SK-N-SH (cell line): ENCODE measurements around the gene TREM1. TPM values are rescaled to one million over a fixed set of nuclear protein-coding genes. Genes with fewer than 3 reads are reported as not detected.

Source experiments
- CTCF ChIA-PET: fragments of 300-600, 350-600 bp; formaldehyde crosslinking; extraction: SDS; loops from one replicate; lab custom pipeline; 2021; lab: Yijun Ruan, JAX
- POLR2A ChIA-PET: fragments of 350-600 bp; sonication (Branson Sonifier 250); formaldehyde crosslinking; extraction: SDS; loops from one replicate; lab custom pipeline; 2020; ENCODE audit warnings: antibody characterized with exemption, inconsistent platforms; lab: Yijun Ruan, JAX
- DNase-seq: peaks from one replicate; pipeline ENCODE4 v3.0.0; 2012
- H2AFZ ChIP-seq: fragments of 200-600 bp; sonication (generic); 2 replicates; pipeline ENCODE4 v1.8.1; 2016; ENCODE audit warnings: antibody characterized with exemption, mild to moderate bottlenecking, low read depth
- H3F3A ChIP-seq: fragments of 200-600 bp; sonication (generic); replicated peaks from 2 replicates; pipeline ENCODE3; 2016; ENCODE audit warnings: antibody characterized with exemption, mild to moderate bottlenecking; ENCODE audit not compliant: insufficient read depth
- H3K27ac ChIP-seq, 2 experiments: fragments of 200-500 bp in 1 of 2; fragments of 200-600 bp in 1 of 2; sonication (Bioruptor generic) in 1 of 2; sonication (generic), shearing (Covaris generic) in 1 of 2; 2 replicates each; pipeline versions ENCODE4 v1.5.1 to v1.6.1; 2014 to 2016; ENCODE audit warnings: low read depth in 2 of 2, inconsistent platforms in 1 of 2, low read length in 1 of 2, mild to moderate bottlenecking in 1 of 2, mixed read lengths in 1 of 2
- H3K27me3 ChIP-seq: fragments of 200-600 bp; sonication (generic), shearing (Covaris generic); 2 replicates; pipeline ENCODE4 v1.6.1; 2016; ENCODE audit warnings: mixed run types; ENCODE audit not compliant: insufficient read depth
- H3K36me3 ChIP-seq, 2 experiments: fragments of 200-500 bp in 1 of 2; fragments of 200-600 bp in 1 of 2; sonication (Bioruptor generic) in 1 of 2; sonication (generic) in 1 of 2; replicated peaks in 1 of 2; 2 replicates each; pipeline versions ENCODE3 to v1.5.1; 2014 to 2016; ENCODE audit warnings: low read length in 1 of 2, mild to moderate bottlenecking in 1 of 2; ENCODE audit not compliant: insufficient read depth in 2 of 2, control insufficient read depth in 1 of 2
- H3K4me1 ChIP-seq, 2 experiments: fragments of 200-500 bp in 1 of 2; fragments of 200-600 bp in 1 of 2; sonication (Bioruptor generic) in 1 of 2; sonication (generic), shearing (Covaris generic) in 1 of 2; 2 replicates each; pipeline versions ENCODE4 v1.5.1 to v1.6.1; 2014 to 2016; ENCODE audit warnings: low read depth in 1 of 2, low read length in 1 of 2, mixed run types in 1 of 2; ENCODE audit not compliant: insufficient read depth in 2 of 2, control insufficient read depth in 1 of 2
- H3K4me2 ChIP-seq: fragments of 200-600 bp; sonication (generic), shearing (Covaris generic); 2 replicates; pipeline ENCODE4 v1.6.1; 2017; ENCODE audit warnings: mixed run types
- H3K4me3 ChIP-seq, 2 experiments: fragments of 200-500 bp in 1 of 2; fragments of 200-600 bp in 1 of 2; sonication (Bioruptor generic) in 1 of 2; sonication (generic), shearing (Covaris generic) in 1 of 2; 2 replicates each; pipeline versions ENCODE4 v1.5.1 to v1.8.1; 2014 to 2016; ENCODE audit warnings: low read depth in 2 of 2, inconsistent platforms in 1 of 2, low read length in 1 of 2, mild to moderate bottlenecking in 1 of 2, mixed read lengths in 1 of 2, moderate library complexity in 1 of 2
- H3K79me2 ChIP-seq: fragments of 200-600 bp; sonication (generic); 2 replicates; pipeline ENCODE4 v1.8.1; 2017; ENCODE audit warnings: mild to moderate bottlenecking; ENCODE audit not compliant: insufficient read depth
- H3K9ac ChIP-seq: fragments of 200-600 bp; sonication (generic); 2 replicates; pipeline ENCODE4 v1.6.1; 2017; ENCODE audit warnings: mixed run types
- H3K9me2 ChIP-seq: fragments of 200-600 bp; sonication (generic); 2 replicates; pipeline ENCODE4 v1.6.1; 2017; ENCODE audit warnings: mixed run types
- H3K9me3 ChIP-seq: fragments of 200-600 bp; sonication (generic); 2 replicates; pipeline ENCODE4 v1.6.1; 2017; ENCODE audit warnings: mixed run types, mild to moderate bottlenecking, moderate library complexity
- H4K20me1 ChIP-seq: fragments of 200-600 bp; sonication (generic); 2 replicates; pipeline ENCODE4 v1.6.1; 2017; ENCODE audit warnings: mild to moderate bottlenecking, mixed run types; ENCODE audit not compliant: insufficient read depth
- CTCF ChIP-seq: fragments of 200-600 bp; sonication (generic); IDR thresholded peaks from 2 replicates; pipeline ENCODE4 v1.6.1; 2017; ENCODE audit warnings: antibody characterized with exemption, mild to moderate bottlenecking, moderate library complexity
- ELF1 ChIP-seq: IDR thresholded peaks from 2 replicates; pipeline ENCODE4 v1.4.0; 2012
- EP300 ChIP-seq, 2 experiments: IDR thresholded peaks; 2 replicates each; pipeline versions ENCODE4 v1.4.0 to v1.6.1; 2012; ENCODE audit warnings: borderline replicate concordance in 1 of 2, low read depth in 1 of 2, low read length in 1 of 2
- EZH2phosphoT487 ChIP-seq: fragments of 200-600 bp; sonication (generic); IDR thresholded peaks from 2 replicates; pipeline ENCODE4 v1.6.1; 2017; ENCODE audit warnings: low read depth, mixed run types, mild to moderate bottlenecking, antibody characterized with exemption, moderate library complexity, borderline replicate concordance
- FOSL2 ChIP-seq: IDR thresholded peaks from 2 replicates; pipeline ENCODE4 v1.4.0; 2012; ENCODE audit warnings: low read depth, mild to moderate bottlenecking, moderate library complexity, borderline replicate concordance
- FOXJ3 ChIP-seq: sonication (generic); formaldehyde crosslinking; IDR thresholded peaks from 2 replicates; pipeline ENCODE4 v1.5.1; 2020; ENCODE audit warnings: mild to moderate bottlenecking, missing genetic modification reagents
- GATA2 ChIP-seq: sonication (generic); formaldehyde crosslinking; IDR thresholded peaks from 2 replicates; pipeline ENCODE4 v1.5.0; 2020; ENCODE audit warnings: mild to moderate bottlenecking, missing genetic modification reagents
- IRF3 ChIP-seq: fragments of 150-350 bp; IDR thresholded peaks from 2 replicates; pipeline ENCODE4 v1.6.1; 2016; ENCODE audit warnings: mild to moderate bottlenecking, low read depth, low read length
- MAX ChIP-seq: IDR thresholded peaks from 2 replicates; pipeline ENCODE4 v1.4.0; 2012; ENCODE audit warnings: low read depth
- MXI1 ChIP-seq: IDR thresholded peaks from 2 replicates; pipeline ENCODE4 v1.6.1; 2012; ENCODE audit warnings: mild to moderate bottlenecking, low read depth, low read length, improper control_type of control experiment
- NFIC ChIP-seq: IDR thresholded peaks from 2 replicates; pipeline ENCODE4 v1.4.0; 2012; ENCODE audit warnings: borderline replicate concordance
- NRF1 ChIP-seq: IDR thresholded peaks from 2 replicates; pipeline ENCODE4 v1.6.1; 2012; ENCODE audit warnings: low read depth, mild to moderate bottlenecking, low read length
- RCOR1 ChIP-seq: fragments of 150-350 bp; IDR thresholded peaks from 2 replicates; pipeline ENCODE4 v1.6.1; 2017; ENCODE audit warnings: antibody characterized with exemption, low read length
- RFX5 ChIP-seq: IDR thresholded peaks from 2 replicates; pipeline ENCODE4 v1.6.1; 2012; ENCODE audit warnings: mild to moderate bottlenecking, improper control_type of control experiment, low read length
- RXRA ChIP-seq: IDR thresholded peaks from 2 replicates; pipeline ENCODE4 v1.4.0; 2012; ENCODE audit warnings: low read depth, mild to moderate bottlenecking, borderline replicate concordance
- TAF1 ChIP-seq: IDR thresholded peaks from 2 replicates; pipeline ENCODE4 v1.6.1; 2012; ENCODE audit warnings: low read depth, mild to moderate bottlenecking, low read length, moderate library complexity, borderline replicate concordance
- TEAD4 ChIP-seq: IDR thresholded peaks from 2 replicates; pipeline ENCODE4 v1.4.0; 2012; ENCODE audit warnings: mild to moderate bottlenecking, borderline replicate concordance; ENCODE audit not compliant: insufficient read depth
- WGBS: methylation state at CpG from one replicate; pipeline ENCODE4 v1.1.6; 2017; ENCODE audit warnings: low lambda C conversion rate; 5-methylcytosine and 5-hydroxymethylcytosine counted together
- polyA plus RNA-seq, 3 experiments: library from polyadenylated mRNA; depleted of rRNA; stranded (reverse); fragments of >200 nt; gene quantifications; 2 replicates each; pipeline ENCODE4 v1.2.3, GENCODE V29; 2012
- TF ChIP-seq, protein P1 (sequence below): fragments of 150-350 bp; IDR thresholded peaks from 2 replicates; pipeline ENCODE4 v1.6.1; 2017; ENCODE audit warnings: antibody characterized with exemption, low read length, low read depth, borderline replicate concordance

The TREM1 gene
- polyA plus RNA-seq, 1 of the 3 experiments (the other 2 are of a cell fraction) = not detected

GRCh38 chr6:41280381-41281057, 6.0 kb downstream of the TREM1 start:
- Histone ChIP-seq H3K4me2 (no peak overlapping the region), H3K4me3 (no peak overlapping the region), H3K36me3 (no peaks in the 10 kb centered on the region), H3F3A (no peaks in the 10 kb centered on the region), H3K4me1 (no peaks in the 10 kb centered on the region; a peak in 1 of 4 replicates), H3K27me3 (no peaks in the 10 kb centered on the region; the same call in 1 of the 2 replicates), H3K9me2 (no peaks in the 10 kb centered on the region), H3K9ac (no peak overlapping the region), H2AFZ (no peak overlapping the region), H4K20me1 (no peaks in the 10 kb centered on the region), H3K9me3 (no peaks in the 10 kb centered on the region), H3K27ac (no peak overlapping the region), H3K79me2 (no peaks in the 10 kb centered on the region)
- 0% methylated on average over 1 of the region's 1 CpG for WGBS
- no peak for DNase-seq
- ChIA-PET POLR2A (no interaction called here), CTCF (interaction anchor here (0.6 to 1.4 kb wide), 3 partner anchors 26 to 160 kb away, joined by 3 read pairs; no protein-coding TSS in a partner anchor)
- TF ChIP-seq RXRA = no peak
- no peak for TF ChIP-seq RCOR1
- TF ChIP-seq ELF1 = no peak
- TF ChIP-seq MXI1 = no peak
- no peak for TF ChIP-seq RFX5
- TF ChIP-seq TAF1 = no peak
- no peak for TF ChIP-seq EZH2phosphoT487
- TF ChIP-seq NRF1 = no peak
- TF ChIP-seq CTCF = no peak
- no peak for TF ChIP-seq NFIC
- TF ChIP-seq FOXJ3 (CRISPR knock-in tag) = no peak
- TF ChIP-seq, protein P1, sequence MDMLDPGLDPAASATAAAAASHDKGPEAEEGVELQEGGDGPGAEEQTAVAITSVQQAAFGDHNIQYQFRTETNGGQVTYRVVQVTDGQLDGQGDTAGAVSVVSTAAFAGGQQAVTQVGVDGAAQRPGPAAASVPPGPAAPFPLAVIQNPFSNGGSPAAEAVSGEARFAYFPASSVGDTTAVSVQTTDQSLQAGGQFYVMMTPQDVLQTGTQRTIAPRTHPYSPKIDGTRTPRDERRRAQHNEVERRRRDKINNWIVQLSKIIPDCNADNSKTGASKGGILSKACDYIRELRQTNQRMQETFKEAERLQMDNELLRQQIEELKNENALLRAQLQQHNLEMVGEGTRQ = no peak
- no peak for TF ChIP-seq IRF3
- no peak for TF ChIP-seq EP300 (IDR thresholded peaks at IDR 0.05; ENCODE audit: borderline replicate concordance in 1 of 2, low read depth in 1 of 2, low read length in 1 of 2)
- no peak for TF ChIP-seq MAX
- TF ChIP-seq TEAD4 = no peak
- TF ChIP-seq GATA2 = no peak
- no peak for TF ChIP-seq FOSL2
